RWPE2 (cell line): ENCODE measurements around the gene PPDPF.
"Not testable (repeated sequence)": the region's sequence is repeated elsewhere in the genome, so short reads cannot be mapped to it uniquely, and the experiment has no call there.

ENCODE experiments used
- ATAC-seq: fragments of 200-7000 bp; cut with Tn5 transposase; 3 replicates; pipeline ENCODE4 v1.9.1; 2021; ENCODE audit warnings: low read depth
- DNase-seq: peaks from one replicate; pipeline ENCODE4 v3.0.0-alpha.2; 2020; ENCODE audit warnings: low spot score
- H3K27ac ChIP-seq: fragments of 450-650 bp; 2 replicates; pipeline ENCODE4 v1.5.1; 2017; ENCODE audit warnings: mild to moderate bottlenecking; ENCODE audit not compliant: poor library complexity, severe bottlenecking
- H3K27me3 ChIP-seq: fragments of 250-450 bp; sonication (Bioruptor Pico); 2 replicates; pipeline ENCODE4 v1.5.1; 2021; ENCODE audit warnings: mild to moderate bottlenecking, moderate library complexity; ENCODE audit not compliant: insufficient read depth, poor library complexity, severe bottlenecking
- H3K36me3 ChIP-seq: fragments of 250-450 bp; sonication (Bioruptor Pico); 2 replicates; pipeline ENCODE4 v1.5.1; 2020; ENCODE audit warnings: low read depth, mild to moderate bottlenecking, moderate library complexity
- H3K4me1 ChIP-seq: fragments of 250-450 bp; sonication (Bioruptor Pico); 2 replicates; pipeline ENCODE4 v1.5.1; 2021; ENCODE audit warnings: mild to moderate bottlenecking, moderate library complexity; ENCODE audit not compliant: insufficient read depth, poor library complexity, severe bottlenecking
- H3K4me3 ChIP-seq: fragments of 250-450 bp; sonication (Bioruptor Pico); 2 replicates; pipeline ENCODE4 v1.5.1; 2021; ENCODE audit warnings: mild to moderate bottlenecking, moderate library complexity; ENCODE audit not compliant: severe bottlenecking
- H3K9me3 ChIP-seq: fragments of 250-450 bp; sonication (Bioruptor Pico); 2 replicates; pipeline ENCODE4 v1.5.1; 2021; ENCODE audit warnings: mild to moderate bottlenecking, moderate library complexity; ENCODE audit not compliant: severe bottlenecking
- CTCF ChIP-seq: fragments of 450-650 bp; IDR thresholded peaks from one replicate; pipeline ENCODE4 v1.5.1; 2017; ENCODE audit warnings: mild to moderate bottlenecking, moderate library complexity; ENCODE audit not compliant: poor library complexity, severe bottlenecking

PPDPF gene

GRCh38 chr20:63558804-63559484 is 38.4 kb downstream of the PPDPF start:
- DNase-seq: no peak
- peaks cover 37% of the 10 kb centered on the region for H3K36me3 ChIP-seq
- H3K27ac ChIP-seq: no peak overlapping the region
- no peak overlapping the region for H3K4me3 ChIP-seq
- no peaks in the 10 kb centered on the region for H3K4me1 ChIP-seq
- H3K9me3 ChIP-seq: no peaks in the 10 kb centered on the region
- TF ChIP-seq CTCF: no peak
- no peaks in the 10 kb centered on the region for H3K27me3 ChIP-seq
- no peak for ATAC-seq

GRCh38 chr20:63559485-63560332 is 39.1 kb downstream of the PPDPF start:
- not testable (repeated sequence) for ATAC-seq, H3K27me3 ChIP-seq, H3K4me3 ChIP-seq, H3K4me1 ChIP-seq, H3K9me3 ChIP-seq, H3K27ac ChIP-seq
- H3K36me3 ChIP-seq: peaks cover 38% of the 10 kb centered on the region
- peak; percentile 86 for DNase-seq

GRCh38 chr20:63560333-63560805 is 39.8 kb downstream of the PPDPF start:
- Histone ChIP-seq H3K27ac (no peak overlapping the region), H3K4me3 (no peak overlapping the region), H3K4me1 (no peaks in the 10 kb centered on the region), H3K36me3 (peaks cover 38% of the 10 kb centered on the region), H3K27me3 (no peaks in the 10 kb centered on the region), H3K9me3 (no peaks in the 10 kb centered on the region)
- DNase-seq: no peak
- ATAC-seq: no peak
- no peak for TF ChIP-seq CTCF

- Histone ChIP-seq H3K27me3 (no peaks in the 10 kb centered on the region), H3K36me3 (peaks cover 43% of the 10 kb centered on the region), H3K4me1 (no peaks in the 10 kb centered on the region), H3K9me3 (no peaks in the 10 kb centered on the region), H3K27ac (no peak overlapping the region), H3K4me3 (no peak overlapping the region)
- no peak for TF ChIP-seq CTCF
- no peak for ATAC-seq
- DNase-seq: peak; percentile 88
Measured at GRCh38 chr20:63560856-63561609, 40.5 kb downstream of the PPDPF start.
